ENCODE data around the gene DHRS2. TPM values are rescaled to one million over a fixed set of nuclear protein-coding genes. Genes with fewer than 3 reads are reported as not detected.

DHRS2 gene
- total and polyA plus RNA-seq, 2 of the 4 experiments (the other 2 are of a cell fraction), result 0.12 to 0.18 TPM

DNA sequence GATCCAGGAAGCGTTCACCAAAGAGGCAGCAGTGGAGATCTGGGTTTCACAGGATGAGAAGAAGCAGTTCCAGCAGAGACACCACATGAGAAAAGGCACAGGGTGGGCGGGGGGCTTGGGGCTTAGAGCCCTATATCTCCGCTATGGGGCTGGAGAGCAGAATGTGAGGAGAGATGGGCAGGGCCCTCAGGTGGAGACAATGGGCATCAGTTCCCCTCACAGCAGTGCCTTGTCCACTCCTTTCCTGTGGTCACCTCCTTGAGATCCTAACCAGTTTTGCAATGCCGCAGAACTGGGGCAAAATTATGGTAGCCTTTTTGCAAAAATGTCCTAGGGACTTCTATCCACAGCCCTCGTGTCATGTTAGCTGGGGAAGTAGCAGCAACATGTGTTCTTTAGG lies 27.5 kb downstream of the DHRS2 start:
- Histone ChIP-seq H3K14ac (replicated peaks; ENCODE audit: low read depth, low read length) (no peak overlapping the region), H3K18ac (ENCODE audit: low read depth, low read length) (no peak overlapping the region), H2BK5ac (ENCODE audit: low read depth, low read length, poor library complexity, severe bottlenecking) (no peak overlapping the region), H3K36me3 (ENCODE audit: control insufficient read depth, insufficient read depth, low read length) (no peaks in the 10 kb centered on the region), H4K20me1 (ENCODE audit: insufficient read depth, low read length) (no peaks in the 10 kb centered on the region), H4K8ac (ENCODE audit: low read depth in 2 of 2, low read length in 2 of 2) (no peak overlapping the region), H3K9ac (ENCODE audit: low read depth, low read length) (no peak overlapping the region), H3K23ac (ENCODE audit: low read depth, low read length) (no peak overlapping the region), H3K56ac (ENCODE audit: extremely low read depth, insufficient read depth, low read length) (no peak overlapping the region), H2AK9ac (replicated peaks; ENCODE audit: low read depth, low read length, poor library complexity) (no peak overlapping the region), H3K9me1 (ENCODE audit: insufficient read depth, low read length) (no peaks in the 10 kb centered on the region), H3K4me3 (ENCODE audit: insufficient read depth, low read depth, low read length) (no peak overlapping the region), H3K79me1 (ENCODE audit: low read depth in 1 of 2, low read length in 2 of 2) (no peaks in the 10 kb centered on the region), H3K4me1 (ENCODE audit: control insufficient read depth, insufficient read depth, low read length) (no peaks in the 10 kb centered on the region), H3K4ac (ENCODE audit: low read depth, low read length) (no peak overlapping the region), H4K91ac (ENCODE audit: insufficient read depth, low read depth, low read length) (no peak overlapping the region), H2BK15ac (ENCODE audit: low read depth, low read length) (no peak overlapping the region), H2AFZ (replicated peaks; ENCODE audit: low read length, poor library complexity) (no peak overlapping the region), H4K5ac (ENCODE audit: low read depth, low read length) (no peak overlapping the region), H2BK120ac (ENCODE audit: low read depth, low read length) (no peak overlapping the region), H2BK20ac (ENCODE audit: low read depth, low read length) (no peak overlapping the region), H3K4me2 (ENCODE audit: low read depth, low read length) (no peak overlapping the region), H3K27ac (ENCODE audit: insufficient read depth, low read length) (no peak overlapping the region), H3K27me3 (ENCODE audit: control insufficient read depth, insufficient read depth, low read length) (peaks cover 4% of the 10 kb centered on the region; the same call in 1 of the 2 replicates), H2AK5ac (ENCODE audit: low read depth, low read length) (no peak overlapping the region), H3K9me3 (ENCODE audit: control insufficient read depth, insufficient read depth, low read length) (no peaks in the 10 kb centered on the region)
- POLR2A ChIA-PET (ENCODE audit: unreplicated experiment), result no interaction called here
- no TSS peak for BruUV-seq (replicated peaks)
- intact Hi-C loops (cut with micrococcal nuclease), result no loop called here
- no peak for TF ChIP-seq SMC3 (IDR thresholded peaks at IDR 0.05; ENCODE audit: low read depth, low read length)
- TF ChIP-seq MXI1 (IDR thresholded peaks at IDR 0.05; ENCODE audit: borderline replicate concordance, low read depth, low read length), result no peak
- TF ChIP-seq CEBPB (IDR thresholded peaks at IDR 0.05; ENCODE audit: low read depth, low read length), result no peak
- TF ChIP-seq, protein P1, sequence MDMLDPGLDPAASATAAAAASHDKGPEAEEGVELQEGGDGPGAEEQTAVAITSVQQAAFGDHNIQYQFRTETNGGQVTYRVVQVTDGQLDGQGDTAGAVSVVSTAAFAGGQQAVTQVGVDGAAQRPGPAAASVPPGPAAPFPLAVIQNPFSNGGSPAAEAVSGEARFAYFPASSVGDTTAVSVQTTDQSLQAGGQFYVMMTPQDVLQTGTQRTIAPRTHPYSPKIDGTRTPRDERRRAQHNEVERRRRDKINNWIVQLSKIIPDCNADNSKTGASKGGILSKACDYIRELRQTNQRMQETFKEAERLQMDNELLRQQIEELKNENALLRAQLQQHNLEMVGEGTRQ (IDR thresholded peaks at IDR 0.05; ENCODE audit: low read depth, low read length), result no peak
- no peak for TF ChIP-seq BHLHE40 (IDR thresholded peaks at IDR 0.05; ENCODE audit: low read depth, low read length)
- no peak for TF ChIP-seq MAFK (IDR thresholded peaks at IDR 0.05; ENCODE audit: low read depth, low read length)
- TF ChIP-seq ELK1 (IDR thresholded peaks at IDR 0.05; ENCODE audit: borderline replicate concordance, low read depth, low read length), result no peak
- TF ChIP-seq NFE2L2 (IDR thresholded peaks at IDR 0.05; ENCODE audit: low read depth, low read length), result no peak
- TF ChIP-seq POLR2A (IDR thresholded peaks at IDR 0.05; ENCODE audit: low read depth, low read length), result no peak
- TF ChIP-seq RAD21 (IDR thresholded peaks at IDR 0.05; ENCODE audit: low read length), result no peak
- TF ChIP-seq MAZ (IDR thresholded peaks at IDR 0.05; ENCODE audit: borderline replicate concordance, low read depth, low read length), result no peak
- no peak for TF ChIP-seq CHD1 (IDR thresholded peaks at IDR 0.05; ENCODE audit: low read depth, low read length)
- no peak for TF ChIP-seq FOS (IDR thresholded peaks at IDR 0.05; ENCODE audit: low read depth, low read length)
- TF ChIP-seq RFX5 (IDR thresholded peaks at IDR 0.05; ENCODE audit: low read depth, low read length), result no peak
- TF ChIP-seq RCOR1 (IDR thresholded peaks at IDR 0.05; ENCODE audit: insufficient replicate concordance, low read length), result no peak
- TF ChIP-seq, protein P2, sequence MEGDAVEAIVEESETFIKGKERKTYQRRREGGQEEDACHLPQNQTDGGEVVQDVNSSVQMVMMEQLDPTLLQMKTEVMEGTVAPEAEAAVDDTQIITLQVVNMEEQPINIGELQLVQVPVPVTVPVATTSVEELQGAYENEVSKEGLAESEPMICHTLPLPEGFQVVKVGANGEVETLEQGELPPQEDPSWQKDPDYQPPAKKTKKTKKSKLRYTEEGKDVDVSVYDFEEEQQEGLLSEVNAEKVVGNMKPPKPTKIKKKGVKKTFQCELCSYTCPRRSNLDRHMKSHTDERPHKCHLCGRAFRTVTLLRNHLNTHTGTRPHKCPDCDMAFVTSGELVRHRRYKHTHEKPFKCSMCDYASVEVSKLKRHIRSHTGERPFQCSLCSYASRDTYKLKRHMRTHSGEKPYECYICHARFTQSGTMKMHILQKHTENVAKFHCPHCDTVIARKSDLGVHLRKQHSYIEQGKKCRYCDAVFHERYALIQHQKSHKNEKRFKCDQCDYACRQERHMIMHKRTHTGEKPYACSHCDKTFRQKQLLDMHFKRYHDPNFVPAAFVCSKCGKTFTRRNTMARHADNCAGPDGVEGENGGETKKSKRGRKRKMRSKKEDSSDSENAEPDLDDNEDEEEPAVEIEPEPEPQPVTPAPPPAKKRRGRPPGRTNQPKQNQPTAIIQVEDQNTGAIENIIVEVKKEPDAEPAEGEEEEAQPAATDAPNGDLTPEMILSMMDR (conservative IDR thresholded peaks at IDR 0.05; ENCODE audit: low read depth, low read length), result no peak
- no peak for DNase-seq
- dilution Hi-C loops (cut with HindIII; ENCODE audit: low sequenced_read_pairs, unreplicated experiment), result no loop called here
- CTCF ChIA-PET, result interaction anchor here (1.5 kb wide), 1 partner anchor 247 kb away, joined by 6 read pairs; no protein-coding TSS in a partner anchor
- no peak for ATAC-seq (ENCODE audit: low read depth)
- in situ Hi-C loops (cut with MboI; ENCODE audit: low sequenced_read_pairs), result no loop called here
- no CpG with 5 or more reads among the region's 5 CpGs for WGBS, 2 experiments (ENCODE audit: extremely low coverage in 2 of 2, insufficient read length in 1 of 2)
